ENCODE results near the gene CUX1.

Gene CUX1

GRCh38 chr7:102000123-102000522, 182.7 kb downstream of the CUX1 start:
- TF ChIP-seq CTCF (IDR thresholded peaks at IDR 0.05; ENCODE audit: insufficient read depth, low read length), result no peak
- no peak for TF ChIP-seq REST (IDR thresholded peaks at IDR 0.05; ENCODE audit: insufficient replicate concordance, low read depth)
- no peak for TF ChIP-seq SPI1 (IDR thresholded peaks at IDR 0.05; ENCODE audit: borderline replicate concordance, low read depth)
- no peak for TF ChIP-seq POLR2AphosphoS5 (IDR thresholded peaks at IDR 0.05; ENCODE audit: low read depth)
- TF ChIP-seq GABPA (IDR thresholded peaks at IDR 0.05; ENCODE audit: low read depth), result no peak
- Histone ChIP-seq H3K27ac (replicated peaks) (no peak overlapping the region), H3K27me3 (ENCODE audit: insufficient read depth, poor library complexity, severe bottlenecking) (no peaks in the 10 kb centered on the region), H3K4me3 (replicated peaks; ENCODE audit: insufficient read depth, low read length) (no peak overlapping the region)
- DNase-seq (ENCODE audit: low read depth in 1 of 2, low spot score in 1 of 2), result no peak

GRCh38 chr7:102004229-102004628, 186.8 kb downstream of the CUX1 start:
- no peaks in the 10 kb centered on the region for H3K27me3 ChIP-seq (ENCODE audit: insufficient read depth, poor library complexity, severe bottlenecking)
- no peak overlapping the region for H3K27ac ChIP-seq (replicated peaks)
- H3K4me3 ChIP-seq (replicated peaks; ENCODE audit: insufficient read depth, low read length), result no peak overlapping the region
- no peak for TF ChIP-seq CTCF (IDR thresholded peaks at IDR 0.05; ENCODE audit: insufficient read depth, low read length)
- no peak for TF ChIP-seq SPI1 (IDR thresholded peaks at IDR 0.05; ENCODE audit: borderline replicate concordance, low read depth)
- no peak for TF ChIP-seq POLR2AphosphoS5 (IDR thresholded peaks at IDR 0.05; ENCODE audit: low read depth)
- no peak for TF ChIP-seq GABPA (IDR thresholded peaks at IDR 0.05; ENCODE audit: low read depth)
- TF ChIP-seq REST (IDR thresholded peaks at IDR 0.05; ENCODE audit: insufficient replicate concordance, low read depth), result no peak
- no peak for DNase-seq (ENCODE audit: low read depth in 1 of 2, low spot score in 1 of 2)

- no peak for DNase-seq (ENCODE audit: low read depth in 1 of 2, low spot score in 1 of 2)
- H3K27ac ChIP-seq (replicated peaks), result no peak overlapping the region
- TF ChIP-seq POLR2AphosphoS5 (IDR thresholded peaks at IDR 0.05; ENCODE audit: low read depth), result no peak
- TF ChIP-seq REST (IDR thresholded peaks at IDR 0.05; ENCODE audit: insufficient replicate concordance, low read depth), result no peak
- no peak for TF ChIP-seq SPI1 (IDR thresholded peaks at IDR 0.05; ENCODE audit: borderline replicate concordance, low read depth)
- no peak for TF ChIP-seq CTCF (IDR thresholded peaks at IDR 0.05; ENCODE audit: insufficient read depth, low read length)
- TF ChIP-seq GABPA (IDR thresholded peaks at IDR 0.05; ENCODE audit: low read depth), result no peak
- no peaks in the 10 kb centered on the region for H3K27me3 ChIP-seq (ENCODE audit: insufficient read depth, poor library complexity, severe bottlenecking)
- H3K4me3 ChIP-seq (replicated peaks; ENCODE audit: insufficient read depth, low read length), result no peak overlapping the region
Measured at GRCh38 chr7:102004848-102005247, 187.4 kb downstream of the CUX1 start.

Measured in HL-60 (cell line).